Muscle of leg (tissue), 11 donors: ENCODE data around the gene HPRT1. TPM values are rescaled to one million over a fixed set of nuclear protein-coding genes. Genes with fewer than 3 reads are reported as not detected.

Experiments
- DNase-seq: peaks from one replicate; pipeline ENCODE4 v3.0.0; 2013
- H3K27ac ChIP-seq: one replicate; pipeline ENCODE4 v1.5.1; 2013; ENCODE audit warnings: mild to moderate bottlenecking, low read length, control low read depth
- H3K27me3 ChIP-seq: one replicate; pipeline ENCODE4 v1.6.1; 2013; ENCODE audit warnings: low read length; ENCODE audit not compliant: control insufficient read depth, insufficient read depth
- H3K36me3 ChIP-seq: one replicate; pipeline ENCODE4 v1.6.1; 2013; ENCODE audit warnings: low read length; ENCODE audit not compliant: control insufficient read depth, insufficient read depth
- H3K4me1 ChIP-seq: one replicate; pipeline ENCODE4 v1.6.1; 2013; ENCODE audit warnings: low read length; ENCODE audit not compliant: control insufficient read depth, insufficient read depth
- H3K4me3 ChIP-seq: one replicate; pipeline ENCODE4 v1.5.1; 2013; ENCODE audit warnings: low read length, control low read depth
- H3K9me3 ChIP-seq: replicated peaks from 2 replicates; pipeline ENCODE4 v1.6.1; 2013; ENCODE audit warnings: low read depth, low read length; ENCODE audit not compliant: control insufficient read depth
- WGBS: methylation state at CpG from one replicate; pipeline ENCODE4 v1.1.5; 2013; ENCODE audit warnings: missing lambda C conversion rate; ENCODE audit not compliant: insufficient coverage; 5-methylcytosine and 5-hydroxymethylcytosine counted together
- polyA plus RNA-seq, 8 donors: library from polyadenylated mRNA; unstranded; fragments of 120-200 nt; gene quantifications; one replicate each; pipeline versions ENCODE4 v1.2.1 to v1.2.3, GENCODE V29; 2013; ENCODE audit warnings: inconsistent platforms in 1 of 8, low replicate concordance in 1 of 8; ENCODE audit not compliant: insufficient read length in 8 of 8, insufficient read depth in 1 of 8
- total RNA-seq: library from RNA; stranded (reverse); fragments of 120-200 nt; gene quantifications from one replicate; pipeline ENCODE4 v1.2.4, GENCODE V29; 2013

HPRT1 gene
- total and polyA plus RNA-seq, 9 donors: 9.4 to 33.4 (median 27.8) TPM

GRCh38 chrX:134512566-134512965 lies 52.6 kb downstream of the HPRT1 start:
- DNase-seq: no peak
- WGBS: 94% methylated on average over 3 of the region's 9 CpGs
- H3K4me1 ChIP-seq: no peaks in the 10 kb centered on the region
- no peaks in the 10 kb centered on the region for H3K9me3 ChIP-seq
- no peaks in the 10 kb centered on the region for H3K36me3 ChIP-seq
- H3K27me3 ChIP-seq: peaks cover 9% of the 10 kb centered on the region
- no peak overlapping the region for H3K4me3 ChIP-seq
- H3K27ac ChIP-seq: no peak overlapping the region

DNA sequence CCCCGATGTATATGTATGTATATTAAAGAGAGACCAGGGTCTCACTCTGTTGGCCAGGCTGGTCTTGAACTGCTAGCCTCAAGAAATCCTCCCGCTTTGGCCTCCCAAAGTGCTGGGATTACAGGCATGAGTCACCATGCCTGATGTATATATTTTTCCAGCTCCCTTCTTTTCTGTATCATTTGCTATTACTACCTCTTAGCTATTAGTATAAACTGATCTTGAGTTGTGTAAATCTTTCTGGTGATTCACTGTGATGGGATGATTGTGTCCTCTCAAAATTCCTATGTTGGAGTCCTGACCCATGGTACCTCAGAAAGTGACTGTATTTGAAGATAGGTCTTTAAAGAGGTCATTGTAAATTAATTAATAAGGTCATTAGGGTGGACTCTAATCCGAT lies 53.1 kb downstream of the HPRT1 start:
- Histone ChIP-seq H3K27me3 (peaks cover 9% of the 10 kb centered on the region), H3K27ac (no peak overlapping the region), H3K36me3 (no peaks in the 10 kb centered on the region), H3K4me3 (no peak overlapping the region), H3K4me1 (no peaks in the 10 kb centered on the region), H3K9me3 (no peaks in the 10 kb centered on the region)
- no peak for DNase-seq
- 100% methylated on average over 1 of the region's 3 CpGs for WGBS

GRCh38 chrX:134520860-134521390 lies 61.0 kb downstream of the HPRT1 start:
- 67% methylated on average over 1 of the region's 3 CpGs for WGBS
- H3K27ac ChIP-seq: no peak overlapping the region
- DNase-seq: peak; percentile 69

GRCh38 chrX:134524181-134524580 lies 64.2 kb downstream of the HPRT1 start:
- peaks cover 2% of the 10 kb centered on the region for H3K4me1 ChIP-seq
- no peak for DNase-seq
- WGBS: no CpG with 5 or more reads among the region's 6 CpGs
- peaks cover 2% of the 10 kb centered on the region for H3K27me3 ChIP-seq
- H3K4me3 ChIP-seq: no peak overlapping the region
- H3K9me3 ChIP-seq: no peaks in the 10 kb centered on the region
- no peak overlapping the region for H3K27ac ChIP-seq
- H3K36me3 ChIP-seq: no peaks in the 10 kb centered on the region

More at GRCh38 chrX:134520860-134521390, 61.0 kb downstream of the HPRT1 start:
- H3K36me3 ChIP-seq: no peaks in the 10 kb centered on the region
- no peaks in the 10 kb centered on the region for H3K4me1 ChIP-seq
- no peaks in the 10 kb centered on the region for H3K9me3 ChIP-seq
- H3K27me3 ChIP-seq: peaks cover 2% of the 10 kb centered on the region
- H3K4me3 ChIP-seq: no peak overlapping the region

- Histone ChIP-seq H3K4me3 (no peak overlapping the region), H3K4me1 (peaks cover 3% of the 10 kb centered on the region), H3K27me3 (peaks cover 2% of the 10 kb centered on the region), H3K36me3 (no peaks in the 10 kb centered on the region), H3K9me3 (no peaks in the 10 kb centered on the region), H3K27ac (no peak overlapping the region)
- DNase-seq: no peak
- WGBS: 92% methylated on average over 4 of the region's 15 CpGs
These were observed 65.3 kb downstream of the HPRT1 start for GRCh38 chrX:134525086-134525792.

DNA sequence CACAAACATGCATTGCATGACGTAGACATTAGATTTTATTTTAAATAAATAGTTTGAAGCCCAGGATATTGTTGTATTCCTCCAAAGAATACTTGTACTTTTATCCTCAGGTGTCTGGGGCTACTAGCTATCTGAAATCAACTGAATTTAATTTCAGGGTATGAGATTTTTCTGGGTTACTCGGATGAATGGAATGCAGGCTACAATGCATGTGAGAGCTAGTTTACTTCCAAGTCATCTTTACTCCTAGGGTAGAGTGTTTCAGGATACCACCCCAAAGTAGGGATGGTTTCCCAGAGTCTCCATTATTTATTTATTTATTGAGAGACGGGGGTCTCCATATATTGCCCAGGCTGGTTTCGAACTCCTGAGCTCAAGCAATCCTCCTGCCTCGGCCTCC lies 66.4 kb downstream of the HPRT1 start:
- Histone ChIP-seq H3K9me3 (no peaks in the 10 kb centered on the region), H3K36me3 (no peaks in the 10 kb centered on the region), H3K4me1 (peaks cover 3% of the 10 kb centered on the region), H3K27me3 (peaks cover 4% of the 10 kb centered on the region), H3K27ac (no peak overlapping the region), H3K4me3 (no peak overlapping the region)
- WGBS: 89% methylated on average over 2 of the region's 5 CpGs
- DNase-seq: no peak

DNA sequence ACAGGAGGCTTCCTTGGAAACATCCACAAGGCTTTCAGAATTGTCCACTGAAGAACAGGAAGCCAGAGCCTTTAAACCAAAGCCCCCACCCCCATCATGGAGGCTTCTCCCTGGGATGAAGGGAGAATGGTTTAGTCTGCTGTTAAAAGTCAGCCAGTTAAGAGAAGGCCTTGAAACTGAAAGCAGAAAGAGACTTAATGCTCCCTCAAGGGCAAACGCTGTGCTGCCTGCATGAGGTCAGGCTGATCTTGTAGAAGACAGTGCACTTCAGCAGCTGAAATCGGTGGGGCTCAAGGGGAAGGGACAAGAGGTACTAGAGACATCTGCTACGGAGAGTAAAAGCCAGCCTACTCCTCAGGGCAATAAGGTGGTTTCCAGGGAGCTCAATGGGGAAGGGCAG lies 69.0 kb downstream of the HPRT1 start:
- peak; percentile 41 for DNase-seq

DNA sequence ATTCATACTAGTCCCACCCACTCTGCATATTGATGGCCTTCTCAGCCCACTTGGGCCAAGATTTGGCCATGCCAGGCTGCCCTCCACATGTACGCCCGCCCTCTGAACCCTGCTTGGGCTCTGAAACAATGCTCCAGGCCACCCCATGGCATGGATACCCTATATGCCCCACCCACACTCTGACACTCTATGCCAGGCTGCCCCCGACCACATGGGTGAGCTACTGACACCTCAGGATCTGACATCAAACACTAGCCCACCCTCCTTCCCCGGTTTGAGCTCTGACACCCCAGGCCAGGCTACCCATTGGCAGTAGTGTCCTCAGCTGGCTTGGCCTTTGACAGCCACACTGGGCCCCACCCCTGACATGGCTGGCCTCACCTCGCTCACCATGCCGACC lies 69.5 kb downstream of the HPRT1 start:
- H3K4me1 ChIP-seq: peaks cover 3% of the 10 kb centered on the region
- no peak for DNase-seq
- H3K9me3 ChIP-seq: no peaks in the 10 kb centered on the region
- no peaks in the 10 kb centered on the region for H3K36me3 ChIP-seq
- H3K27ac ChIP-seq: no peak overlapping the region
- peaks cover 12% of the 10 kb centered on the region for H3K27me3 ChIP-seq
- WGBS: 74% methylated on average over 6 of the region's 6 CpGs
- no peak overlapping the region for H3K4me3 ChIP-seq

More for the DNA sequence above, 69.0 kb downstream of the HPRT1 start:
- Histone ChIP-seq H3K4me3 (no peak overlapping the region), H3K4me1 (peaks cover 3% of the 10 kb centered on the region), H3K9me3 (no peaks in the 10 kb centered on the region), H3K27ac (no peak overlapping the region), H3K27me3 (peaks cover 12% of the 10 kb centered on the region), H3K36me3 (no peaks in the 10 kb centered on the region)
- 27% methylated on average over 3 of the region's 3 CpGs for WGBS

DNA sequence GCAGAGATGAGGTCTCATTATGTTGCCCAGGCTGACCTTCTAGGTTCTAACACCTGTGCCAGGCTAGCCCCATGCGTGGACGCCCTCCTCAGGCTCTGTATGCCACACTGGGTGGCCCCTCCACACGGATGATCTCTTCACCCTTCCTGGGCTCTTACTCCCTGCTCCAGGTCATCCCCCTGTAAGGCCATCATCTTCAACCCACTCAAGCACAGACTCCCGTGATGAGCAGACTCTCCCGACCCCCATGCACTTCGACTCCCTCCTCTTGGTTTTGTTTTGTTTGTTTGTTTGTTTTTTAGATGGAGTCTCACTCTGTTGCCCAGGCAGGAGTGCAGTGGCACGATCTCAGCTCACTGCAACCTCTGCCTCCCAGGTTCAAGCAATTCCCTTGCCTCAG lies 70.9 kb downstream of the HPRT1 start:
- DNase-seq: no peak
- Histone ChIP-seq H3K27me3 (peaks cover 14% of the 10 kb centered on the region), H3K9me3 (no peaks in the 10 kb centered on the region), H3K27ac (no peak overlapping the region), H3K4me3 (no peak overlapping the region), H3K4me1 (peaks cover 3% of the 10 kb centered on the region), H3K36me3 (no peaks in the 10 kb centered on the region)
- 94% methylated on average over 3 of the region's 7 CpGs for WGBS

DNA sequence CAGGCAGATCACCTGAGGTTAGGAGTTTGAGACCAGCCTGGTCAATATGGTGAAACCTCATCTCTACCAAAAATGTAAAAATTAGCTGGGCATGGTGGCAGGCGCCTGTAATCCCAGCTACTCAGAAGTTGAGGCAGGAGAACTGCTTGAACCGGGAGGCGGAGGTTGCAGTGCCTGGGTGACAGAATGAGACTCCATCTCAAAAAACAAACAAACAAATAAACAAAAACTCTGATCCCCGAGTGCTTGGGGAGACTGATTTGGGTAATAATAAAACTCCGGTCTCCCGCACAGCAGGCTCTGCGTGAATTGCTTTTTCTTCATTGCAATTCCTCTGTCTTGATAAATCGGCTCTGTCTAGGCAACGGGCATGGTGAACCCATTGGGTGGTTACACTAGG lies 73.4 kb downstream of the HPRT1 start:
- H3K27ac ChIP-seq: no peak overlapping the region
- no peaks in the 10 kb centered on the region for H3K9me3 ChIP-seq
- WGBS: 67% methylated on average over 6 of the region's 9 CpGs
- peaks cover 5% of the 10 kb centered on the region for H3K4me1 ChIP-seq
- peaks cover 25% of the 10 kb centered on the region for H3K27me3 ChIP-seq
- H3K4me3 ChIP-seq: no peak overlapping the region
- no peak for DNase-seq
- no peaks in the 10 kb centered on the region for H3K36me3 ChIP-seq
